NCI-H2171 (cell line): ENCODE results near the gene RALGPS1.

Experiments
- DNase-seq: peaks from one replicate; lab custom pipeline; 2025; lab: John Stamatoyannopoulos, UW

The RALGPS1 gene

DNA sequence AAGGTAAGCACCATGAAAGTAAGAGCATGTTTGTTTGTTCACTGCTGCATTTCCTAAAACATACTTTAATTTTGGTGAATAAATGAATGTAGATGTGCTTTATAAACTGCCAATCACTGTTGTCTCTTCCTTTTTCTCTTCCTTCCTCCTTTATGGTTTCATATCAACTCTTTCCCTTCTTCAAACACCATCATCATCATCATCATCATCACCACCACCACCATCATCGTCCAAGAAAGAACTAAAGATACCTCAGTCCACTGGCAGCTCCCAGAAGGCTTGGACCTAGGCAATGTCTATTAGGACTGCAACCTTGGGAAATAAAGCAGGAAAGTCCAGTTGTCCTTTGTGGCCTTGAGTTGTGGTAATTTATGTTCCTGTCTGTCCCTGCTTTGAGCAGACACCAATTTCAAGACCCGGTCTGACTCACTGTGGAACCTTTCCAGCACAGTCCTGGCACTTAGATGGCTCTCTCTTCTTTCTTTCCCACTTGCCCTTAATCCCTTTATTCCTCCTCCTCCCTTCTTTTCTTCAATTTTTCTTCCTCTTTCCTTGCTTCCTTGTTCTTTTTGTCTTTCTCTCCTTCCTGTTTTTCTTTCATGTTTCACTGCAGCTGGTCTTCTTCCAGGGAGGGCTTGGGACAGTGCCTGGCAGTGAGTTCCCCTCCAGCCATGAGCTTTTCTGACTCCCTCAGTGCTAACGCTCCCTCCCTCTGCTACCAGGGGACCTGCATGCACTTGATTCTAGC is 108.5 kb downstream of the RALGPS1 start:
- DNase-seq, result no peak

DNA sequence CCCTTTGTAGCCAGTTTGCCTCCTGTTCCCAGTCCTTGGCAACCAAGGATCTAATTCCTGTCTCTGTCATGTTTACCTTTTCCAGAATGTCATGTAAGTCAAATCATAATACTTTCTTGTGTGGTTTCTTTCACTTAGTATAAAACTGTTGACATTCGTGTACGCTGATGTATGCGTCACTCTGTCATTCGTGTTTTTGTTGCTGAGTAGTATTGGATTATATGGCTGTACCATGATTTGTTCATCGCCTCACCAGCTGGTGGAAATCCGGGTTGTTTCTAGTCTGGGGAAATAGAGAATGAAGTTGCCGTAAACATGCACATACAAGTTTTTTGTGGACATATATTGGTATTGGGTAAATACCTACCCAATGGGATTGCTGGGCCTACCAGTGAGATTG is 110.5 kb downstream of the RALGPS1 start:
- no peak for DNase-seq

DNA sequence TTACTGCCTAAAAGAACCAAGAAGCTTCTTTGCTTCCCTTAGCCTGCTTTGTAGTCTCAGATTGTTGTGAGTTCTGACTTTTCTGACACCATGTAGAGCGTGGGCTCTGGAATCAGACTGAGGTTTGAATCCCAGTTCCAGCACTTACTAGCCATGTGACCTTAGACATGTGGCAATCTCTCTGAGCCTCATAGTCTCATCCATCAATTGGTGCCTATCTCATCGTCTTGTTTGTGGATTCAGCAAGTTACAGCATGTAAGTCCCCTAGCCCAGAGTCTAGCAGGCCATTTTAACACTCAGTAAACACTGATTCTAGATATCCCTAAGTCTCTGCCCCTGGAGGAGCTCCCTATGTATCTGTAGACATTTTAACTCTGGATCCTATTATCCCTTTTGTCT is 113.1 kb downstream of the RALGPS1 start:
- DNase-seq, result no peak

DNA sequence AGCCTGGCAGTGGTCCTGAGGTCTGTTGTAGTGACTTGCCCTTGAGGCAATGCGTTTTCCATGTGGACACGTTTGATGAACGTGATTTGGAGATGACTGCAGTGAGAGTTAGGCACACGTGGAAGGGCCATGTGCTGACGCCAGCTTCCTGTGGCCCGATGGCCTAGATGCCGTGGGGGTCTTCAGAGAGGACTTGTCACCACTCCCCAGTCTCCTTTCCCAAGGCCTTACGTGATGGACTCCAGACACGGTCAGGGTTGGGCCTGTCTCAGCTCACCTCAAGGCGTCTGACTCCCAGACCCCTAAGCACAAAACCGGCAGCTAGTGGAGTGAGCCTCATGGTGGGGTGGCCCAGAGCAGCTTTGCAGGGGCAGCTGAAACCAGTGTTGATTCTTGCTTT is 115.0 kb downstream of the RALGPS1 start:
- no peak for DNase-seq

DNA sequence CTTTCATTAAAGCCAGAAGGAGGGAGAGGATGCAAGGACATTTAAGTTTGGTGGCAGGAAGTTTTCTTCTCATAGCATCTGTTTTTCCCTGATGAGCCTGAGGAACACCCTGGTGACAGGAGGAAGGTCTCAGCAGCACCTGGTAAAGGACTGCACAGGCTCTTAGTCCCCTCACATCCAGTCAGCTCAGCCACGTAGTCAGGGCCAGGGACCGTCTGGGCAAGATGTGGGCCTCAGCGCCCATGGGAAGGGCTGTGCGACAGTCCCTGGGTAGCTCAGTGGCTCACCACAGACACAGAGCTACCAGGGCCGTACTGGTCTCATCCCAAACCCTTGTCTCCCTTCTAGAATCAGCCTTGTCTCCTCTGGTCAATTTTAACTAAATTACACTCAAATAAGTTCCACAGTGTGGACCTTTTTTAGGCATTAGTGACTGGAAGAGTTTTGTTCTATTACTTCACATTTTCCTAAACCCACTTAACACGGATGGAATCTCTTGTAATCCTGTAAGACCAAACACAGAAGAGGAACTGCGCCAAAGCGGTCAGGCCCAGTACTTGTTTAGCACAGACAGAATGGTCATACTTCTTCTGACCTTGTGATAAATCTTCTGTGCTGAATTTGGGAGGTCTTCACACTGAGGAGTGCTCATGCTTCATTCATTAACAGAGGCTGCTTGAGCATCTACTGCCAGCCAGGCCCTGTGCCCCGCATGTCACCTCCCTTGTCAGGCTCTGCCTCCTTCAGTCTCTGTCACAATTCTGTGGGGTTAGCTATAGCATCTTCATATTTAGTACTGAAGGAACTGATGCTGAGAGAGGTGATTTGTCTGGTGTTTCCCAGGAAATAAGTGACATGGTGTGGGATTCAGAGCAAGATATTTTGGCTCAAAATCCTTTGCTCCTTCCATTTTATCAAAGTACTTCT is 116.5 kb downstream of the RALGPS1 start:
- DNase-seq, result no peak

DNA sequence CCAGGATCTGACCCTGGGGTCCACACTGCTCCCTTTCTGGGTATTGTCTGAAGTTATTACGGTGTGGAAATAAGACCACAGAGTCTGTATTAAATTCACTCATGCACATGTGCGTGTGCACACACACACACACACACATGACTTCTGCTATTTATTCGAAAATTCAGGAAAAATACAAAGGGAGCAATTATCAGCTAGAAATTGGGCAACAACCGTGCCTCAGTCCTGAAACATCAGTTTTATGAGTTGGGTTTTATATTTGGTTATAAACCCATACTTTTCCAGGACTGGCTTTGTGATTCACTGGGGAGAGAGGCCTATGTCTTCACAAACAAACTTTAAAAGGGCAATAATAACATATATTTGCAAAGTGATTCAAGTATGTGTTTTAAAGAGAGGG is 117.7 kb downstream of the RALGPS1 start:
- no peak for DNase-seq

DNA sequence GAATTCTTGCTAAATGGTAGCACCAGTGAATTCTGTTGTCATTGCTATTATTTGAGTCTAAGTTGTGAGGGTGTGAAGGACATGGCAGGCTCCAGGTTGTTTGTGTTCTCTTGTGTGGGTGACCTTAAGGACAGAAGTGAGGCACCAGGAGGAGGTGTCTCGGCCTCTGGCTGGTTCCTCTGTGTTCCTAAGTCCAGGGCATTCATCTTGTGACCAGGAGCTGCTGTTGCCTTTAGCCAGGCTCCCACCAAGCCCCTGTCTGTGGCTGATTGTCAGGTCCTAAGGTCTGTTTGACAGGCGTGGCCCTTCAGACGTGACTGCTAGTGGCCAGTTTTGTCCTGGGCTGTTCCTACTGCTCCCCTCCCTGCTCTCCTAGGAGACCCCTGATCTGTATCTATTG is 118.5 kb downstream of the RALGPS1 start:
- DNase-seq, result no peak

DNA sequence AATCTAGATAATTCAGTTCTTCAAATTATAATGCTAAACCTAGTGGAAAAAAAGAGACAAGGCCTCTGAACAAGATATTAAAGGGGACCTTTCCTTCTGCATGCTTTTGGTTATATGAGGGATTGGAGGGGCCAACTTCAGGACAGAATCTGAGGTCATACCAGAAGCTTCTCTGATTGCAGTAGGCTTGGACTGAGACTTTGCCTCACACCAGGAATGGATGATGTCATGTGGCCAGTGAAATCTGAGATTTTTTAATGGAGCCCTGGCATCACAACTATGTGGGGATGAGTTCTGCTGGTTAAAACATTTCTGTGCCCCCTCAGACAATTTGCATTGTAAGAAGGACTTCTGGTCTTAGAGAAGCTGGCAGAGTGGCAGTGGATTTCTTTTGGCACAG is 119.2 kb downstream of the RALGPS1 start:
- no peak for DNase-seq

DNA sequence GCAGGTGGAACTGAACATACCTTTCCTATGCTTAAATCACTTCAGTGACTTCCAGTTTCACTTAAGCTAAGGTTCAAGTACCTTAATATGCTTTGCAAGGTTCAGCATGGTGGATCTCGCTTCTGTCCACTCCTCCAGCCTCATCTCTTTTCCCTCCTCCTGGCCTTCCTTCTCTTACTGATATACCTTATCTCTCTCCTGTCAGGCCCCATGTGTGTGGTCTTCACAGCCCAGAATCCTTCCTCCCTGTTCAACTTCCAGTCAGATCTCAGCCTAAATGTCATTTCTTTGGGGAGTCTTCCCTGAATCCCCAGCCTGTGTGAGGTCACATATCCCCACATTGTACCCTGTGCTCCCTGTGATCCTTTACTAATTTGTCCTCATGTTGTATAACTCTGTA is 120.1 kb downstream of the RALGPS1 start:
- no peak for DNase-seq

DNA sequence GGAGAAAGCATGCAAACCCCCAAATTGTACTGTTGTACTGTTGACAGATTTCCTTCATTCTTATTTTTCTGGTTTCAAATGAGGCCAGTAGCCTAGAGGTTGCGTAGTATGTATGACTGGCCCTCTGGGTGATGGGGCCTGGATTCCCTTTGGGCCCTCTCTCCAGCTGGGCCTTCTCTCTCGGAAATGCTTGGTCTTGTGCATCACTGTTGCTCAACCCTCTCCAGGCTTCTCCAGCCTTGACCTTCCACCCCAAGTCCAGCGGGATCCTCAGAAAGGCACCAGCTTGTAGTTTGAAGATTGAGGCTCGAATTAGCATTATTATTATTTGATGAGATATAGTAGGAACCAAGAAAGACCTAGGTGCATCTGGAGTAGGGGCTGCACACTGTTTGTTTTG is 120.8 kb downstream of the RALGPS1 start:
- DNase-seq, result no peak

DNA sequence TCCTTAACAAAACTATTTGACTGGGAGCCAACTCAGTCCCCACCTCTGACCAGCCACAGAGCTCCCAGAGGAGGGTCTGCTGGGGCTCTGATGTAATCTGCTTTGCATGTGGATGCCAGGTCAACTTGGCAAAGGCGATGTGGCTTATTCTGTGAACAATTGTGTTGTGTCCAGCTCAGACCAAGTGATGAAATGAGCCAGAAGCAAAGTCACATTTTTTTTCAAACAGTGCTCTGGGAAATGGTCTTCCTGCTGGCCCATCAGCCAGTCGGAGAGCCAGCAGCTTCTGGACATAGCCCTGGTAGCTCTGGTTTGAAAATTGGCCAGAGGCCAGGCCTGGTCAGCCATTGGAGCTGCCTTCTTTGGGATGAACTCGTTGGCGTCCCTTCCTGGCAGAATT is 121.4 kb downstream of the RALGPS1 start:
- DNase-seq, result no peak

DNA sequence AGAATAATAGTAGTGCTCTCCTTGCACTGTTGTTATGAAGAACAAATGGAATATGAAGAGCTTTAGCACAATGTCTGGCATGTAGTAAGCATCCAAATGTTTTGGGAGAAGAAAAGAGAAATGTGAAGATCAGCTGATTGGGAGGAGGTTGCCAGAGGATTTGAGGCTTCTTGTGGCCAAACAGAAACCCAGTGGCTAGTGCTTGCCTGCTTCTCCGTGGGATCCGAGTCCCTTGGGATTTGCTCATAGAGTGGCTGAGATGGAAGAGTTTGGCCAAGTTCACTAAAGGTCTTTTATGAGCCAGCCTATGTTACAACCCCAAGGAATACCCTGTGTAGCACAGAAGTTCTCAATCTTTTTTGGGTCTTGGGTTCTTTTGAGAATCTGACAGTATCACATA is 121.9 kb downstream of the RALGPS1 start:
- DNase-seq, result no peak

DNA sequence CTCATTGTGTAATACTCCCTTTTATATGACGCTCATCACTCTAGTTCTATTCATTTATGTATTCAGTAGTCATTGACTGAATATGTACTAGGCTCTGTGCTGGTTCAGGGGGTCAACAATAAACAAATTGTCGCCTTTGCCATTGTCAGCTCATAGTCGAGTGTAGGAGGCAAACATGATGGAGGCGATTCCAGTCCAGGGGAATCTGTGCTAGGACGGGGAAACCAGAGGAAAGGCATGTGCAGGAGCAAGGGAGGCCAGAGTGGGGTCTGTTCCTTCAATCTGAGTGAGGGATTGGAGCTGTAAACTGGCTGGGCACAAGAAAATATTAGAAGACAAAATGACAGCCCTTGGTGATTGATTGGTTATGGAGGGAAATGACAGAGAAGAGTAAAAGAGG is 123.9 kb downstream of the RALGPS1 start:
- no peak for DNase-seq

DNA sequence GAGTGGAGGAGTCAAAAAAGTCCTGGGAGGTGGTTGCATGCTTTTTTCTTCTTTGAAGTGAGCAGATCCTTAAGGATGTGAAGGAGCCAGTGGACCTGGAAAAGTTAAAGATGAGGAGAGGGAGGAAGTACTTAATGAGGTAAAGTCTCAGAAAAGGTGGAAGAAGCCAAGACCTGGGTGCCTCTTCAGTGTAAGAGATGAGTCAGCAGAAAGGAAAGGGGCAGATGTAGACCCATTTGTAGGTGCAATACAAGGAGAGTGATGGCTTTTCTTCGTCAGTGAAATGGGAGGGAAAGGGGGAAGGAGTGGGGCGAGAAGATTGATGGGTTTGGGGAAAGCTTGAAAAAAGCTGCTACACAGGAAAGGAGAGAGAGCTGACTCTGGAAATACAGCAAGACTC is 124.9 kb downstream of the RALGPS1 start:
- no peak for DNase-seq

DNA sequence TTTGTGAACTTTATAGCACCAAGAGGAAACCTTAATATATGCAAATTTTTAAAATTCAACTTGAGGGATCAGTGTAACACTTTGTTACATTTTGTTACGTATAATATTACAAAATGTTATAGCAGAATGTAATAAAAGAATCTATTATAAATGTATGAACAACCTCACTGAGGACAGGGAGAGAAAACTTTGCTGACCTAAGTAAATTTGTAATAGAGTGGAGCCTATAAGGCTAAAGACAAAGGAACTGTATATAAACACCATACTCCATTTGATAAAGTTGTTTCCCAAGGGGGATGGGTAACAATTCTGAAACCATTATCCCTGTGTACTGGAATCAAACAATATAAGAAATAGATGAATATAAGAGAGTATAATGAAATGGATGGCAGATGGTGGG is 130.6 kb downstream of the RALGPS1 start:
- no peak for DNase-seq

DNA sequence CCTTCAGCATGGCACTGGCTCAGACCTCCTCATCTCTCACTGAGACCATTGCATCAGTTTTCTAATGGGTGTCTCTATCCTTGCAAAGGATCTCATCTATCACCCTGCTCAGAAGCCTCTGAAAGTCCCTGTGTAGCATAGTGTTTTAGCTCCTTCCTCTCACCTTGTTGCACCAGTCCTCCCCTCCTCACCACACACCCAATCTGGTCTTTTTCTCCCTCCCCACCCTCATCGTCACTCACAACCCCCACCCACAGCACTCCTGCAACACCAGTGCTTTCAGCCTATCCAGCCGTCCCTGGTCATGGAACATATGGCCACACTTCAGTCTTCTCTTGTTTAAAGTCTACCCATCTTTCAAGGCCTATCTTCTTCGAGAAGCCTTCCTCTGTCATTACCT is 133.4 kb downstream of the RALGPS1 start:
- no peak for DNase-seq

DNA sequence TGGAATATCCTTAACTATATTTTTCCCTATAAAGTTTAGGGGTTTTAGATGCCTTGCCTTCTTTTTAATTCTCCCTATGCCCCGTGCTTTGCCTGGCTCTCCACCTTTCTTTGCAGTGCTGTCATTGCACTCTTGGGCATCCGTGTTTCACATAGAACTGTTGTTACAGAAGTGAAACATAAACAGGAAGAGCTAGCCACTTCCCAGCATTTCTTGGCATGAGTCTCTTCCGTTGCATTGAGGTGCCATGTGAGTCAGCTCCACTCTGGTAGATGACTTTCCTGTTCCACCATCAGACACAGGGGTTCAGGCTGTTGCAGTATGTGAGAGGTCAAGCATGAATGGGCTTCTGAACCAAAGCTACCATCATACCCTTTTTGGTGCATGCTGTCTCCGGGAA is 134.5 kb downstream of the RALGPS1 start:
- DNase-seq, result no peak

DNA sequence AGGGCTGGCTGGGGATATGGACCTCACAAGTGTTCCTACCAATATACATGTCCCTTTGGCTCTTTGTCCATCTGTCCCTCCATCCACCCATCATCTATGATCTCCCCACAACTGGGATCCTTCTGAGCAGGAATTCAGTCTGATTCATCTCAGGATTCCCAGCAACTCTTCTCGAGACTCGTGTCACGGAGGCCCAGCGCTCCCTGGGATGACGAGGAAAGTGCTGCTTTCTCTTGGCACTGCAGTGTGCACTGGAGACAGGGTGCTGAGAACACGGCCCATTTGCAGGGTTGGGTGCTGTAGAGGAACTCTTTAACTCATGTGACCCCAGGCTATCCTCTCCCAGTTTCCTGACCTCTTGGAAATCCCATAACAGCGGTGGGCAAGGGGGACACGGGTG is 135.0 kb downstream of the RALGPS1 start:
- DNase-seq, result no peak

DNA sequence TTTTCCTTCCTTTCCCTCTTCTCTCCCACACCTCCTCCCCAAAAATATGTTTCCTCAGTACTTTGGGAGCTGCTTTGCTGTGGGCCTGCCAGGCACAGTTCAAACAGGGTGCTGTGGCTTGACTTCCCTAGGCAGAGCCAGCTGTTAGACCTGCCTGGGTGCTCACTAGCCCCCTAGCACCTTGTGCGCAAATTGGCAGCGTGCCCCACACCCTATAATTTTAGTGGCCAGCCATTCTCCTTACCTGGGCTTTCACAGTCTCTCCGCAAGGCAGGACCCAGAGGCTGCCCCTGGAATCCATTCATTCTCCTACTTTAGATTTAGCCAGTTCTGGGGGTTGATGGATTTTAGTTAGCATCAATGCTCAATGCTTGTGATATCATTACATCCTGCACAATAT is 135.6 kb downstream of the RALGPS1 start:
- no peak for DNase-seq

DNA sequence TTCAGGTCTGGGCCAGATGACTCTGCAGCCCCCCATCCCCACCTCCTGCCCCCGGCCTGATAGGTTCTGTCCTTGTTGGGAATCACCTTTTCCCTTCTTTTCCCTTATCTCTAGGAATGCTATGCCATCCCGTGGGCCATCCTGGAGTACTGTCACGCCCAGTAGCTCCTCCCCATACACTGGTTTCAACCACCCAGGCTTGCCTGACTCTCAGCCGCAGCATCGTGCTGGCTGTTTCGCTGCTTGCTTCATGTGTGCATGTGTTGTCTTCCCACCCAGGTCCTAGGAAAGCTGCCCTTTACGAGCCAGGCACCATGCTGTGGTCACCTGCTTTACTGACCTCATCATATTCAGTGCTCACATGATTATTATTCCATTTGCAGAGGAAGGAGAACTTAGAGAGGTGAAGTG is 136.0 kb downstream of the RALGPS1 start:
- no peak for DNase-seq

DNA sequence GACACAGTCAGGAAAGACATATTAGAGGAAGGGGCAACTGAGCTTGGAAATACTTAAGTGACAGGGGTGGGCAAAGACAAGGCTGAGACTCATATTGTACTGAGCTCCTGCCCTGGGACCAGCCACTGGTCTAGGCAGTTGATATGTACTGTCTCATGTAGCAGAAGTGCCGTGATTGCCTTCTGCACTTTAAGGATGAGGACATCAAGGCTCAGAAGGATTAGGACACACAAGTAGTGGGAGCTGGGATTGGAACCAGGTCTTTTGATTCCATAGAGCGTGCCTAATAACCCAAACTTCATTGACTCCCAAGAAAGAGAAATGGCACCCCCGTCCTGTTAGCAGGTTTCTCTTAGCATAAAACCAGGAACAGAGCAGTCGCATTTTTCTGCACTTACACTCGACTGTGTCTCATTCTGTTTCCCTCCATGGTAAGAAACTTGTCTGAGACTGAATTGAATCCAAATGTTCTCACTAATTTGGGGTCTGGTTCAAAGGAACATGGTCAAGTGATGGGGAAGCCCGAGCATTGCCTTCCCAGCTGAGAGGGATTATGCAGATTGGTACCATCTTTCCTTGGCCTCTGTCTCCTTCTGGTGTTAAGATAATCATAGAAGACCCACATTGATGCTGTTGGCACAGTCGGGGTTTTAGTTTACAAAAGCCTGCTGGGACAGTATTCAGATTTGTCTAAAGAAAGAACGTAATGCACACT is 137.5 kb downstream of the RALGPS1 start:
- DNase-seq, result no peak

DNA sequence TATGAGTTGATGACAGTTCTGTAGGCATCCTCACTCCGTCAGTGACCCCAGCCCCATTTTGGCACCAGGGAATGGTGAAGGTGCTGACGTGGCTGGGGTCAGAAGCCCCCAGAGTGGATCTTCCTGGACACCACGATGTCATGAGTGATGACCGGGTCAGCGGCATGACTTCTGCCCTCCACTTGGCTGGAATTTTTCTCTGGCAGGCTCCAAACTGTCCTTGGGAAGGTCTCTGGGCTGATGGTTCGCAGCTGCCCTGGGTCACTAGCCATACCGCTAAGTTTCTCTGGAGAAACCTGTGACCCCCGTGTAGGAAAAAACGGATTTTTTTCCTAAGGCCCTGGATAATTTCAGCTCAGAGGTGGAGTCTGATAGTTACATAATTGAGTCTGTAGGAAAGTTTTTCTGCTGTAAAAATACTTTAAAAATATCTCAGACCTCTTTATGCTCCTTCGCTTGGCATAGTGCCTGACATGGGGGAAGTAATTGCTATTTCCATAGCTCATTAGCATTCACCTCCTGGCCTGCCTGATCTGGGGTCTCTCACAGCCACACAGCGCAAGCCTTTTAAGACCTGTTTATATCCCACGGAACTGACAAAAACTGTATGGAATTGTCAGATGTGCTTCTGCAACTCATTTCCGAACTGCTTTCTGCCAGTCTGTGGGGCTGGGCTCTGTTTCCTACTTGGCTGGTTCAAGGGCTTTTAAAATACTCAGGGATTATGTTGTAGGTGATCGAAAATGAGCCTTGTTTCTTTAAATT is 138.7 kb downstream of the RALGPS1 start:
- DNase-seq, result no peak
